ENCODE measurements around the gene ZNF618.

The ZNF618 gene

GRCh38 chr9:114049441-114050225, 173.5 kb downstream of the ZNF618 start:
- DNase-seq = no peak

GRCh38 chr9:114050226-114050568, 174.1 kb downstream of the ZNF618 start:
- DNase-seq = no peak

- DNase-seq = no peak
Measured at GRCh38 chr9:114050646-114051045, 174.5 kb downstream of the ZNF618 start.

GRCh38 chr9:114051281-114051680, 175.2 kb downstream of the ZNF618 start:
- no peak for DNase-seq

GRCh38 chr9:114051706-114052105, 175.6 kb downstream of the ZNF618 start:
- no peak for DNase-seq

- no peak for DNase-seq
Measured at GRCh38 chr9:114053246-114054005, 177.3 kb downstream of the ZNF618 start.

GRCh38 chr9:114054191-114054690, 178.1 kb downstream of the ZNF618 start:
- no peak for DNase-seq

- DNase-seq = no peak
Measured at GRCh38 chr9:114055061-114055460, 179.0 kb downstream of the ZNF618 start.

- DNase-seq = no peak
Measured at GRCh38 chr9:114055894-114056293, 179.8 kb downstream of the ZNF618 start.

GRCh38 chr9:114056527-114056926, 180.4 kb downstream of the ZNF618 start:
- DNase-seq = no peak

GRCh38 chr9:114057161-114057885, 181.2 kb downstream of the ZNF618 start:
- DNase-seq = no peak

GRCh38 chr9:114058688-114059046, 182.6 kb downstream of the ZNF618 start:
- DNase-seq = no peak

GRCh38 chr9:114059047-114059803, 183.1 kb downstream of the ZNF618 start:
- DNase-seq = no peak

- no peak for DNase-seq
Measured at GRCh38 chr9:114060070-114060469, 184.0 kb downstream of the ZNF618 start.

GRCh38 chr9:114060711-114061110, 184.6 kb downstream of the ZNF618 start:
- no peak for DNase-seq

- DNase-seq = no peak
Measured at GRCh38 chr9:114061292-114061691, 185.2 kb downstream of the ZNF618 start.

- no peak for DNase-seq
Measured at GRCh38 chr9:114061830-114062474, 185.8 kb downstream of the ZNF618 start.

GRCh38 chr9:114065304-114065703, 189.2 kb downstream of the ZNF618 start:
- DNase-seq = no peak

- no peak for DNase-seq
Measured at GRCh38 chr9:114069476-114070187, 193.5 kb downstream of the ZNF618 start.

GRCh38 chr9:114070188-114071103, 194.3 kb downstream of the ZNF618 start:
- DNase-seq = no peak

Data from stimulated activated CD4-positive, alpha-beta T cell treated with anti-CD3 and anti-CD28 coated beads, Interleukin-2, amount 100 ng/mL, for 24 hours (primary cell).